ENCODE results near the gene GAD2.

DNA sequence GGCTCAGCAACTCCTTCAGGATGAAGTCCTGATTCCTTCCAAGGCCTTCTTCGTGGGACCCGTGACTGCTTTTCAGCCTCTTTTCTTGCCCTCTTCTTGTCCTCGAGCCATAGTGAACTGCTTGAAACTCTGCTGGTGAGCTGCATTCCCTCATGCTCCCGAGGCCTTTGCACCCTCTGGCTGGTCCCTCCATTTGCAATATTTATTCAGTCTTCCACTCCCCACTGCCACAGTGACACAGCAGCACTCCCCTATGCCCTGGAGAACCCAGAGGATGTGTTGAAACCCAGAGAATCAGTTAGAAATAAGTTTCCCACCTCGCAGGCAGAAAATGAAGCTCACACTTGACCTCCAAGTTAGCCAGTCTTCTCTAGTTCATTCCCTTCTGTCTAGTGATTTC is 22.3 kb upstream of the GAD2 start:
- TF ChIP-seq, protein P1, sequence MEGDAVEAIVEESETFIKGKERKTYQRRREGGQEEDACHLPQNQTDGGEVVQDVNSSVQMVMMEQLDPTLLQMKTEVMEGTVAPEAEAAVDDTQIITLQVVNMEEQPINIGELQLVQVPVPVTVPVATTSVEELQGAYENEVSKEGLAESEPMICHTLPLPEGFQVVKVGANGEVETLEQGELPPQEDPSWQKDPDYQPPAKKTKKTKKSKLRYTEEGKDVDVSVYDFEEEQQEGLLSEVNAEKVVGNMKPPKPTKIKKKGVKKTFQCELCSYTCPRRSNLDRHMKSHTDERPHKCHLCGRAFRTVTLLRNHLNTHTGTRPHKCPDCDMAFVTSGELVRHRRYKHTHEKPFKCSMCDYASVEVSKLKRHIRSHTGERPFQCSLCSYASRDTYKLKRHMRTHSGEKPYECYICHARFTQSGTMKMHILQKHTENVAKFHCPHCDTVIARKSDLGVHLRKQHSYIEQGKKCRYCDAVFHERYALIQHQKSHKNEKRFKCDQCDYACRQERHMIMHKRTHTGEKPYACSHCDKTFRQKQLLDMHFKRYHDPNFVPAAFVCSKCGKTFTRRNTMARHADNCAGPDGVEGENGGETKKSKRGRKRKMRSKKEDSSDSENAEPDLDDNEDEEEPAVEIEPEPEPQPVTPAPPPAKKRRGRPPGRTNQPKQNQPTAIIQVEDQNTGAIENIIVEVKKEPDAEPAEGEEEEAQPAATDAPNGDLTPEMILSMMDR (IDR thresholded peaks at IDR 0.05): no peak
- no peak for TF ChIP-seq POLR2A (IDR thresholded peaks at IDR 0.05)
